ENCODE measurements around the gene MALT1.

DNA sequence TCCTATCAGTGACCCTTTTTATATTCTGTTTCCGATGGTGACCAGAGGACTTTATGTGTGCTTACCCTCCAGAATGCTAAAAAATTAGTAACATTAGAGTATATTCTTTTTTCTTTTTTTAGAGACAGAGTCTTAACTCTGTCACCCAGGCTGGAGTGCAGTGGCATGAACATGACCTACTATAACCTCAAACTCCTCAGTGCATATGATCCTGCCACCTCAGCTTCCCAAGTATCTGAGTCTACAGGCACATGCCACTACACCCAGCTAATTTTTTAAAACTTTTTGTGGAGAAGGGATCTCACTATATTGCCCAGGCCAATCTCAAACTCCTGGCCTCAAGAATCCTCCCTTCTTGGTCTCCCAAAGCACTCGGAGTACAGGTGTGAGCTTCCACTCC is 74.6 kb downstream of the MALT1 start:
- TF ChIP-seq CTCF (conservative IDR thresholded peaks at IDR 0.05 in 1 of 2, IDR thresholded peaks at IDR 0.05 in 1 of 2; ENCODE audit: low read depth in 1 of 2, low read length in 2 of 2) (no peak), EZH2 (IDR thresholded peaks at IDR 0.05; ENCODE audit: low read length, missing control alignments) (no peak)
